K562 (cell line): ENCODE data around the gene SPEM2.

Source experiments
- CREB1 ChIP-seq, 2 experiments: sonication (generic) in 1 of 2; formaldehyde crosslinking in 1 of 2; IDR thresholded peaks; 2 replicates each; pipeline versions ENCODE4 v1.6.1 to v1.8.0; 2012 to 2022; ENCODE audit warnings: inconsistent platforms in 1 of 2, mild to moderate bottlenecking in 1 of 2, missing genetic modification reagents in 1 of 2, moderate library complexity in 1 of 2
- SMARCB1 ChIP-seq: IDR thresholded peaks from 2 replicates; pipeline ENCODE4 v1.6.1; 2011; ENCODE audit warnings: improper control_type of control experiment, low read depth; ENCODE audit not compliant: insufficient read length
- TEAD4 ChIP-seq, 2 experiments: sonication (generic) in 1 of 2; formaldehyde crosslinking in 1 of 2; IDR thresholded peaks; 2 replicates each; pipeline versions ENCODE4 v1.6.1 to v1.8.0; 2012 to 2022; ENCODE audit warnings: borderline replicate concordance in 1 of 2, inconsistent platforms in 1 of 2, low read length in 1 of 2, mild to moderate bottlenecking in 1 of 2, missing genetic modification reagents in 1 of 2
- TF ChIP-seq, protein P1 (sequence below): fragments of 250-450 bp; sonication (Bioruptor Pico); IDR thresholded peaks from 2 replicates; pipeline ENCODE4 v1.5.0; 2020; ENCODE audit warnings: mild to moderate bottlenecking, borderline replicate concordance

DNA sequence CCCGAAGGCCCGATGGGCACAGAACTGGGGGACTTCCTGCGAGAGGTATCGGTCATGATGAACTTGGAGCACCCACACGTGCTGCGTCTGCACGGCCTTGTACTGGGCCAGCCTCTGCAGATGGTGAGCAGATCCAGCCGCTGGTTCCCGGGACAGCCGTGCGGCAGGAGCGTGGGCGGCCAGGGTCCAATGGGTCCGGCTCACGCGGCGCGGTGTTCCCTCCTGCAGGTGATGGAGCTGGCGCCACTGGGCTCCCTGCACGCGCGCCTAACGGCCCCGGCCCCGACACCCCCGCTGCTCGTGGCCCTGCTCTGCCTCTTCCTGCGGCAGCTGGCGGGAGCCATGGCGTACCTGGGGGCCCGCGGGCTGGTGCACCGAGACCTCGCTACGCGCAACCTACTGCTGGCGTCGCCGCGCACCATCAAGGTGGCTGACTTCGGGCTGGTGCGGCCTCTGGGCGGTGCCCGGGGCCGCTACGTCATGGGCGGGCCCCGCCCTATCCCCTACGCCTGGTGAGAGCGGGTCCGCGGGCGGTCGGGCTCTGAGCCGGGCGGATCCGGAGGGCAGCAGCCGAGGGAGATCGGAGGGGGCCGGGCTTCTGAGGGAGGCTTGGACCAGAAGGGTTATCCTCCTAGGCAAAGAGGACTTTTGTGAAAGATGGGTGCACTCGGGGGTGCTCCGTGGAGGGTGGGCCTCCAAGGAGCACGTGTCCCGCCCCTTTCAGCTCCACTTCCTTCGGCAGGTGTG, 41.5 kb upstream of the SPEM2 start:
- TF ChIP-seq CREB1 (IDR thresholded peaks at IDR 0.05) (no peak), CREB1 (CRISPR knock-in tag; IDR thresholded peaks at IDR 0.05) (no peak), SMARCB1 (no peak), TEAD4 (IDR thresholded peaks at IDR 0.05; ENCODE audit: low read length) (no peak), TEAD4 (CRISPR knock-in tag; IDR thresholded peaks at IDR 0.05; ENCODE audit: borderline replicate concordance) (no peak)
- TF ChIP-seq, protein P1, sequence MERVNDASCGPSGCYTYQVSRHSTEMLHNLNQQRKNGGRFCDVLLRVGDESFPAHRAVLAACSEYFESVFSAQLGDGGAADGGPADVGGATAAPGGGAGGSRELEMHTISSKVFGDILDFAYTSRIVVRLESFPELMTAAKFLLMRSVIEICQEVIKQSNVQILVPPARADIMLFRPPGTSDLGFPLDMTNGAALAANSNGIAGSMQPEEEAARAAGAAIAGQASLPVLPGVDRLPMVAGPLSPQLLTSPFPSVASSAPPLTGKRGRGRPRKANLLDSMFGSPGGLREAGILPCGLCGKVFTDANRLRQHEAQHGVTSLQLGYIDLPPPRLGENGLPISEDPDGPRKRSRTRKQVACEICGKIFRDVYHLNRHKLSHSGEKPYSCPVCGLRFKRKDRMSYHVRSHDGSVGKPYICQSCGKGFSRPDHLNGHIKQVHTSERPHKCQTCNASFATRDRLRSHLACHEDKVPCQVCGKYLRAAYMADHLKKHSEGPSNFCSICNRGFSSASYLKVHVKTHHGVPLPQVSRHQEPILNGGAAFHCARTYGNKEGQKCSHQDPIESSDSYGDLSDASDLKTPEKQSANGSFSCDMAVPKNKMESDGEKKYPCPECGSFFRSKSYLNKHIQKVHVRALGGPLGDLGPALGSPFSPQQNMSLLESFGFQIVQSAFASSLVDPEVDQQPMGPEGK (CRISPR knock-in tag): no peak
